Stomach (tissue), 4 donors: Measurements from ENCODE around the gene CCDC28B.

ENCODE experiments used
- CTCF ChIP-seq, 7 experiments: fragments of 450-650 bp in 4 of 7; fragments of 200-600 bp in 3 of 7; sonication (generic) in 3 of 7; IDR thresholded peaks; one replicate each; pipeline ENCODE4 v1.5.1; 2016 to 2019; ENCODE audit warnings: antibody characterized with exemption in 7 of 7, control low read depth in 2 of 7, mild to moderate bottlenecking in 1 of 7
- POLR2A ChIP-seq, 4 donors: fragments of 450-650 bp; IDR thresholded peaks; one replicate each; pipeline ENCODE4 v1.6.1; 2016; ENCODE audit warnings: antibody characterized with exemption in 4 of 4, control low read depth in 2 of 4, mild to moderate bottlenecking in 1 of 4, moderate library complexity in 1 of 4

- peak in 1 of 7 experiments; percentile 4 for TF ChIP-seq CTCF (IDR thresholded peaks at IDR 0.05)
- TF ChIP-seq POLR2A (IDR thresholded peaks at IDR 0.05): peak in 1 of 4 donors; percentile 16
These were observed 5.3 kb downstream of the CCDC28B start, which contains the start of gene IQCC for GRCh38 chr1:32205401-32206370.
